GF-D8 (cell line): Measurements from ENCODE around the gene AK8.

Experiments
- DNase-seq: peaks from one replicate; lab custom pipeline; 2025; lab: John Stamatoyannopoulos, UW

The AK8 gene

DNA sequence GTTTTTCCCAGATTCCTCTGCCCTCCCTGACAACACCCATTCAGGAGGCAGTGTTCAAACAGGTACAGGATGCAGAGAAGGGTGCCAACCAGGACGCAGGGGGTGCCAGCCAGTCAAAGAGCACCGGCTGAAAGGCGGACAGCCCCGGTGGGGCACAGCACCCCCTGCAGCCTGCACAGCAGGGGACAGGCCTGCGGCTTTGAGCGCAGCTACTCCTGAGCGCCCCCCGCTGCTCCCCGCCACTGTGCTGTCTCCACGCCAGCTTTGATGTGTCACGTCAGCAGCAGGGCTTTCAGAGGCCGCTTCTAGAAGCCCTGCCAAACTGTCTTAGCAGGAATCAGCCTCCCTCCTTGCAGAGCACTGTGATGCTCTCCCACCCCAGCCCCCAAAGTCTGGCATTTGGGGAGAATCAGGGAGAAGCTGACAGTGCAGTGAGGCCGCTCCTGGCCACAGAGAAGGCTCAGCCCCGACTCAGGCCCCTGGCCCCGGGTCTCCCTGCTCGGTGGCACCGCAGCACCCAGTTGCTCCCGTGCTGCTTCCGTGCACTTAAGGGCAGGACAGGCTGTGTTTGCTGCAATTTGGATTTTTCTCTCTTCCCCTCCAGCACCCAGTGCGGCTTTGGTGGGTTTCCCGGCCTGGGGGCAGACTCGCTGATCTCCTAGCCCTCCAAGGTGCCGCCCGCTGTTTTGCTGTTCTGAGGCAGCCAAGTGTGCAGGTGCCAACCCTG, 20.3 kb downstream of the AK8 start:
- no peak for DNase-seq

DNA sequence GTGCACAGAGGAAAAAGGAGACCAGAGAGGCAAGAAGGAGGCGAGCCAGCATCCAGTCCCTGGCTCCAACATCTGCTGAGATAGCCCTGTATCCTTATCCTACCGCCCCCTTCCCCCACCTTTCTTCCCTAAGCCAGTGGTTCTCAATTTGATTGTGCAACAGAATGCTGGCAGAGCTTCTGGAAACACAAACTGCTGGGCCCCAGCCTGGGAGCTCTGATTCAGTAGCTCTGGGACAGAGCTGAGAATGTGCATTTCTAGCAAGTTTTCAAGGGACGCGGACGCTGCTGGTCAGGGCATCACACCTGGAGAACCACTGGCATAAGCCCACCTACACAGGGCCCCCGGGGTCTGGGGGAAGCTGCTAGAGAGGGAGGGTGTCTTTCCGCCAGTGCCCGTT, 21.1 kb downstream of the AK8 start:
- no peak for DNase-seq

DNA sequence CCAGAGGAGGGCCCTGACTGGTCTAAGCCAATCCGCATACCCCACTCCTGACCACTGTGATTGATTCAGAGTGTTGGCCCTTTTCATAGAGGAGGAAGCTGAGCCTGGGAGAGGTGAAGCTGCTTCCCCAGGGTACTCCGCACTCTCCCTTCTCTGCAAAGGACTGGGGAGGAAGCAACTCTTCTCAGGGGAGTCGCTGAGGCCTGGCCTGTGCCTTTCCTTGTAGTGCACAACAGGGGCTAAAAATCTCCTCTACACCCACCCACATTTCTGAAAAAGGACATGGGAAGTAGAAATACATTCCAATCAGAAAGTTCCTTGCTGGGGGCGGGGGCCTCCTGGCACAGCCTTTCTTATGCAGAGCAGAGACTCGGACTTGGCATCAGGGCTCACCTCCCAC, 22.2 kb downstream of the AK8 start:
- no peak for DNase-seq

DNA sequence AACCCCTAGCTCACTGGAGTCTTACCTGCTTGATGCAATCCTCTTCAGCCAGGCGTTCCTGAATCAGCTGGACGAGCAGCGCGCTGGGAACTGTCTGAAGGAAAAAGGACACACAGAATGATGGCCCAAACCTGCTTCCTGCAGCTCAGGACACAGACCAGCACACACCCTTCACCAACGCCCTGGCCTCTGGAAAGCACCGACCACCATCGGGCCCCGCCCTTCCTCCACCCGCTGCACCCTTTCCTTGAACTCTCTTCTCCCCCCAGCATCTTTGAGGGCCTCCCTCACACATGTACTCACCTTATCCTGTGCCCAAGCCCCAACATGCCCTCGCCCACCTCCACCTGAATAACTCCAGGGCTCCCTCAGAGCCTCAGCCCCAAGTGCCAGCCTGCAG, 23.3 kb downstream of the AK8 start:
- DNase-seq, result no peak

DNA sequence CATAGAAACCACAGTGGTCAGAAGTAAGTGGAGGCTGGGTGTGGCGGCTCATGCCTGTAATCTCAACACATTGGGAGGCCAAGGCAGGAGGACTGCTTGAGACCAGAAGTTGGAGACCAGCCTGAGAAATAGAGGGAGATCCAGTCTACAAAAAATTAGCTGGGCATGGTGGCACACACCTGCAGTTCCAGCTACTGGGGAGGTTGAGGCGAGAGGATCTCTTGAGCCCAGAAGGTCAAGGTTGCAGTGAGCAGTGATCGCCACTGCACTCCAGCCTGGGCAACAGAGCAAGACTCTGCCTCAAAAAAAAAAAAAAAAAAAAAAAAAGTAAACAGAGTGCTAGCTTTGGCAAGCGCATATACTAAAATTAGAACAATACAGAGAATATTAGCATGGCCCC, 24.6 kb downstream of the AK8 start:
- DNase-seq, result no peak

DNA sequence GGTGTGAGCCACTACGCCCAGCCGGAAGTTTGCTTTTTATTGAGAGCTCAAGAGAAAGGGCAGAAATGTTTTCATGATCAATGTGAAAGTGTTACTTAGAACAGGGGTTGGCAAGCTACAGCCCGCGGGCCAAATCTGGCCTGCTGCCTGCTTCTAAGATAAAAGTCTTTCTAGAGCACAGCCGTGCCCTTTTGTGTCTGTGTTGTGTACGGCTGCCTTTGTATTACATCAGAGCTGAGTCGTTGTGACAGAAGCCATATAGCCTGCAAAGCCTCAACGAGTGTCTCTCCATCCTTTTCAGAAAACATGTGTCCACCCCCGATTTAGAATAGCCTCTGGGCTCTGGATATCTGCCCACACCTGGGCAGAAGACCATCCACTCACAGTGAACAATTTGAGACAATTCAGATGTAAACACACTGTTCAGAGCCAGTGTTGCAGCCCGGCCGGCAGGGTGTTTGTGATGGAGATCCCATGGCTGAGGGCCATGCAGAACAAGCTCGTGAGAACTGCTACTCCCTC, 28.8 kb downstream of the AK8 start:
- no peak for DNase-seq

DNA sequence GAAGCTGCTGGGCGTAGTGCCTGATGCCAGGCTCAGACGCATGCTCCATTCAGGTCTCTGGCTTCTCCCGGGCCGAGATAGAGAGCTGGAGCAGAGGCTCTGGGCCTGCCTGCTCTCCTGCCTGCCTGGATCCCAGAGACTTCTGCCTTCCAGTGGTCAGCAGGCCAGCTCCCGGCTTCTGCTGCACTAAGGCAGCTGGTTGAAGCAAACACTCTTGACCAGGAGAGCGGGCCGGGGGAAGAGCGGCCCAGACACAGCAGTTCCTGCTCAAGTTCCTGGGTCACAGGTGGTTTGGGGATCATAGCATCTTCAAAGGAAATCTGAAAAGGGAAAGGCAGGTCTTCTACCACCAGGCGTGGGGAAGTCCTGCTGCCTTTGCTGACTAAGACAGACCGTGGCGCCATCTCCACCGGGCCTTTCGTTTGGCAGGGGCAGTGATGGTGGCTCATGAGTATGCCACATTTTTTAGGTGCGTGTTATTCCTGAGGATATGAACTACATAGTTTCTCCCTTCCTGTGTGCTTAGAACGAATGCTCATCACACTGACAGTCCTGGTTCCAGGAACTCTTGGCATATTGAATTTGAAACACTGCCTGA, 31.1 kb downstream of the AK8 start:
- no peak for DNase-seq

DNA sequence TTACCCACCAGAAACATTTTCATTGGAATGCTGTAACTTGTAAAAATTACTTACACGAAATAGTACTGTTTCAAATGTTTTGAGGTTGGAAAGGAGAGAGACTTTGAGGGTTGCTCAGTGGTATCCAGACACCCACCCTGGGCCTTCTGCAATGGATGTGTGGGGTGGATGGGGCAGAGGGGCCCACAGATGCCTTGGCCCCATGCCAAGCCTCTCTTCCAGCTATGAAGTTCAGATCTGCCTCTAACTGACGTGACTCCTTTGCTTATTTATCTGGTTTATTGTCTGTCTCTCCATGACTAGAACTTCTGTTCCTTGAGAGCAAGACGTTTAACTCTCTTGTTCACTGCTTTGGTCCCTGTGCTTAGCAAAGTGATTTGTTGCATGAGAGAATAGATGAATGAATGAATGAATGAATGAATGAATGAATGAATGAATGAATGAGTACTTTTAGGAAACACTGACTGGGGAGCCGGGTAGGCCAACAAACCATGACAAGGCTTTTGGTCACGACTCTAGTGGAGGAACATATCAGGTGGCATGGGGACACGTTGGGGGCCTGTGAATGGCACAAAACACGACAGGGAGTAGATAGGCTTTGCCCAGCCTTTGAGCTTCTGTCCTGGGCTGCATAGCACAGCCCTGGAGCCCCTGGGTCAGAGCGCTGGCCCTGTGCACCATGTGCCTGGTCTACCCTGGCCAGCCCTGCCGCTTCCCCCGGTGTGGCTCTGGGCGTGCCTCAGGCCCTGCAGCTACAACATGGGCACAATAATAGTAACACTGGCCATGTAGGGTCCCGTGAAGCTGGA, 31.8 kb downstream of the AK8 start:
- no peak for DNase-seq

DNA sequence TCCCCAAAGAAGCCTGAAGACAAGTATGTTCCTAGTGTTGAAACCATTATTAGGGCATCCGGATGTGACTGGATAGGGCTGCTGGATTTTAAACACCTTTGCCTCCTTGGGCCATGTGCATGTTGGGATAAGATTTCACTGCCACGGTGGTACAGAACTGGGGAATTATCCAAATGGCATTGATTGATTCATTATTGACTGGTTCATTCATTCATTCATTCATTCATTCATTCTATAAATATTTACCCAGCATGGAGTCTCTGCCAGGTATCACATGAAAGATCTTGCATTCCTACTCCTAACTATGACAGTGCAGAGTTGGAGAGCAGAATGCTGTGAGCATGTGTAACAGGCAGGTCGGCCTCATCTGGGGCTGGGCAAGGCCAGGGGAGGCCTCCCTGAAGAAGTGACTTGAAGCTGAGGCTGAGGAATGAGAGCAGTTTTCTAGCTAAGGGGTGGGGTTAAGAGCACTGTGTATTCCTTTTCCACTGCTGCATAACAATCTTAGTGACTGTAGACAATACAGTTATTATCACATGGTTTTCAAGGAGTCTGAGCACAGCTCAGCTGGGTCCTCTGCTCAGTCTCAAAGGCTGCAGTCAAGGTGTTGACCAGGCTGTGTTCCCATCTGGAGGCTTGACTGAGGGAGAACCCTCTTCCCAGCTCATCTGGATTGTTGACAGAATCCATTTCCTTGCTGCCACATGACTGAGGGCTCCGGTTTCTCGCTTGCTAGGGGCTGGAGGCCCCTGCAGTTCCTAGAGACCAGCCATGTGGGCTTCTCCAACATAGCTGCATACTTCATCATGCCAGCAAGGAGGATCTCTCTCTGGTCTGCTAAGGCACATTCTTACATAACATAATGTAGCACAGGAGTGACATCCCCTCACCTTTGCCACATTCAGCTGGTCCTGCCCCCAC, 35.7 kb downstream of the AK8 start:
- DNase-seq, result no peak

DNA sequence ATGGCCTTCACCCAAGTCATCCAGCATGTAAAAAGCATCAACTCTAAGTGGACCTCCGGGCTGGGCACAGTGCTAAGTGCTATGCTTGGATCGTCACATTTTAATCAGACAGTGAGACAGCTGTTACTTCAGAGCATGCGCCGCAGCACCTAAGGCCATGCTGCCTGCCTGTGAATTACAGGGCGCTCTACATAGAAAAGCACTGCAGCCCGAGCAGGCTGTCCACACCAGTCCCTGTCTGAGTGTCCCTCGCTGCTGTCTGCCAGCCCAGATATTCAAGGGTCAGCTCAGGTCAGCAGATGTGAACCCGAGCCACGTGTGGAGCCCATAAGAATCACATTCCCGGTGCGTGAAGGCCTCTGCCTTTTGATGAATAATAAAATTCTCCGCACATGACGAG, 37.1 kb downstream of the AK8 start:
- DNase-seq, result no peak

DNA sequence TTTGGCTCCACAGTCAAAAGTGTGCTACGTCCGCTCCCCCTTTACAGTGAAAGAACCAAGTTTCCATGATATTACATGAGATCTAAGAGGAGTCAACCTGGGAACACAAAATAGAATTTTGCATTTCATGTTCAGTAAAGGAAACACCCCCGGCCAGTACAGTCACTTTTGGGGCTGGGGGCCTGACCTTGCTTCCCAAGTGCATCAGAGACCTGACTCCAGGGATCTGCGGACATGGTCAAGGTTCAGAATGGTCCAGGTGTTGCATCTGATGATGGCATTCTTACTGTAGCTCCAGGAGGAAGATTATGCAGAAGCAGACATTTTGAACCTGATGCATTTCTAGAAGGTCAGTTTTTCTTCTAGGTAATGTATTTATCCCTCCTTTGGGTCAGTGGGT, 39.8 kb downstream of the AK8 start:
- no peak for DNase-seq

DNA sequence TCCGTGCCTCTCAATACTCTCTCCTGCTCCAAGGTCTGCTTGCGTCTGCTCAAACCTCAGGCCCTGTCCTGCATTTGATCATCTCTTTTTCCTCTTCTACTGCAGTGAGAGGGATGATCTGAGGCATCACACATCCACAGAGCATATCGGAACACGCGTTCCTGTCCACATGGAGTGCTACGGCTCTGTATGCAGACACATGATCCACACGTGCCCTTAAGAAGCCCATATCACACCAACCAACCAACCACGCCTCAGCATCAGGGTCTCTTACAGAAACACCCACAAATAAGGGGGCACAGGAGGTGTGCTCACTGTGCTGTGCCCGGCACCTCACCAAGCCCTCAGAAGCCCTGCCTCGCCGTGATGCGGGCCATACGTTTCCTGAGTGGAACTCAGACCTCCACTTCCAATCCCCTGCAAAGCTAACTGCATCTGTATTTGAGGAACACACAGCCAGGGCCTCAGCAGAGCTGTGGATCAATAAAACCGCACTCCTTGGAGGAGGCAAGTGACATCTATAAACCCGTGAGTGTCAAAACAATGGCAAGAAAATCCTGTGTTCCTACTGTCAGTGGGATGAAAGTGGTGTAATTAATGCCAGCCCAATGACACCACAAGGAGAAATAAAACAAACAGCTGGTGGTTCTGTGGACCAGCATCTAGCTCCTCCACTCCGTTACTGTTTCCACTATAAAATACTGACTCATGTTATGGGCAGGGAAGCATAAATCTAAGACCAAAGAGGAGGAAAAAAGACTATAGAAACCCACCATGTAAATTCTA, 40.4 kb downstream of the AK8 start:
- no peak for DNase-seq

DNA sequence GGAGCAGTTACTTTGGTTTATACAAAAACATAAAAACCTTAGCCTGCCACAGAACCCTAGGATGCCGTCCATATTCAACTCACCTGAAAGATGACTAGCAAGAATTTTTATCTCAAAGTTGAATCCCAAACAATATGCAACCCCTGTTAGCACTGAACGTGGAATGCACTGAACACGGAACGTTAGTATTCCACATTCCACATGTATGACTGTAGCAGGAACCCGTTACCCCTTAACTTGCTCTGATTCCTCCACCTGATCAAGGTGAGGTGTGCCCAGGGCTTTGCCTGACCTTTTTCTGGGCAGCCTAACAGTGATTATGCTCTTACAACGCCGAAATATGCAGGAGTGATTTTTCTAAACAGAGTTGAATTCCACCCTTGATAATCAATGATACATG, 43.7 kb downstream of the AK8 start:
- no peak for DNase-seq

DNA sequence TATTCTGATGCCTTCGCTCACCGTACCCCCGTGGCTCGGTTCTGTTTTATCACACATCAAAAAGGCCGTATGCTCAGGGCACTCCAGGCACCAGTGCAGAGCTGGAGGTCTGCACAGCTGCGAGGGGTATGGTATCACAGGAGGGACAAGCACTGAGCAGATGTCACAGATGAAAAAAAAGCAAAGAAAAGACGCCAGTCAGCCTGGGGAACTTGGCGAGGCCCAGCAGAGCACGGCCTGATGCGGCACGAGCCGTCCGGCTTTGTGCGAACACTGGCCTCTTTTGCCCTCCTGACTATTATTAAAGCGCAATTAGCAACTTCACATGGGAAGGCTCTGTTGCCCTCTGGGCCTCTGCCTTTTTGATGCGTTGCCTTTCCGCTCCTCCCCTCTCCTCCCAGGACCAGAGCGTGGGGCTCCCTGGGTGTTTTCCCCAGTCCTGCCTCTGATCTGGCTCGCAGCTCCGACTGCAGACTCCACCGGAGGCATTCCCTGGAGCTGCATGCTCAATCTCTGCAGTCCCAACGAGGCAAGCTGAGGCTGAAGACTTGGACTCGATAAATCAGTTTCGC, 44.4 kb downstream of the AK8 start:
- DNase-seq, result no peak

DNA sequence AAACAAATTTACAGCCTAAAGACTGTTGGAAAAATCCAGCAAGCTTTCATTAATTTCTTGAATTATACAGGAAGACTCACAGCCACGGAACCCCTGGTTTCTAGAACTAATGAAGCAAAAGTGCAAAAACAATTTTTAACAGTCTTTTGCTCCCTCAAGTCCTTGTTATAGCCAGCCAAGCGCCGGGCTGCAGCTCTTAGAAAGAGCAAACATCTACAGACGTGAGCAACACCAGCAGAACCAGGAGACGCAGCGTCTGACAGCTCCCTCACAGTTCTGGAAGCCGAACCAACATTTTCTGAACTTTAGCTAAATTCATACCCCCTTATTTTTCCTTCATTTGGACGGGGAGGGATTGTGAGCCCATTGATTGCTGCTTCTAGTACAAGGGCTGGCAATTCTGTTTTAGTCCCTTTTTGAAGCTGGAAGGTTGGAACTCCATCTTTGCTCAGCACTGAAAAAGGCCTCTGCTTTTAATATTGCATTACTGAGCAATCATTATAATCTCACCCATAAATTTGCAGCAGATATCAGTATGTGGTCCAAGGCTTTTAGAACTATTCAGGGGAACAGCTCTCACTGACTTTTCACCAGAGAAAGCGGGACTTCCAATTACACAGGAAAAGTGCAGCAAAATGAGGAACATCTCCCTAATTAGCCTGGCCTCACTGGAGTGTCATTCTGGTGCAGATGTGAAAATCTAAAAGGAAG, 45.8 kb downstream of the AK8 start:
- DNase-seq, result no peak

DNA sequence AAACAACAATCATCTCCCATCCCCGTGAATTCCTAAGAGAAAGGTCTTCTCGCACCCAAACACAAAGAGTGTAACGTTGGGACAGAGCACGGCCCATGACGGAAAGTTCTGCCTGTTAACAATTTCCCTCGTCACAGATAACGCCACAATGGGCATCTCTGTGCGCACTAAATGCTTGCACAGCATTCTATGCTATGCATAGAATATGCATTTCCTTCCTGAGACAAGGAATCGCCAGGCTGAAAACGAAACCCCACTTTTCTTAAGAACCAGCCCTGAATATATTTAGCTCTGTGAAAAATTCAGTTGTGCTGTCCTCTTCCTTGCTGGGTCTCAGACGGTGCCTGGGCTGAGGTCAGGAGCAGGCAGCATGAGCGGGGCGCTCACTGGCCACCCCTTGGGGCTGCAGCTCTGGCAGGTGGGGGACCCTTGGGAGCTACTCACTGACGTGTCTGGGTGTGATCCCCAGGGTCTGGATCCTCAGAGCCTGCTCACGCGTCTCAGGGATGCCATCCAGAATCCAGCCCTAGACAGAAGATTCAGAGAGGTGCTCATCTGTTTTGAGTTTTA, 49.8 kb downstream of the AK8 start:
- DNase-seq, result no peak

DNA sequence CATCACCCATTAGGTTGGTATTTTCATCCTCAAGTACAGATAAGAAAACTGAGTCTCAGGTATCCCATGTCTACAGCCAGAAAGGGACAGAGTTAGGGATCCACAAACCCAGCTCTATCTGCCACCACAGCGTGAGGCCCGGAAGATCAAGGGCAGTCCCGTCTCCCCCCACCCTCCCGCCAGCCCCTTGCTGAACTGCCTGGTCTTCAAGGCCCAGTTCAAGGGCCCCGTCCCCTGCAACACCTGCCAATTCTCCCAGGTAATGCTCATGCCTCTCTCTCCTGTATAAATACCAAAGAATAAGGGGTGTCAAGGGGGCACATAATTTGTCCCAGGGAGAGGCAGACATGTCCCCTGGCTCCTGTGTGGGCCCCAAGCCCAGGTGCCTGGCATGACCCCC, 50.7 kb downstream of the AK8 start:
- no peak for DNase-seq

DNA sequence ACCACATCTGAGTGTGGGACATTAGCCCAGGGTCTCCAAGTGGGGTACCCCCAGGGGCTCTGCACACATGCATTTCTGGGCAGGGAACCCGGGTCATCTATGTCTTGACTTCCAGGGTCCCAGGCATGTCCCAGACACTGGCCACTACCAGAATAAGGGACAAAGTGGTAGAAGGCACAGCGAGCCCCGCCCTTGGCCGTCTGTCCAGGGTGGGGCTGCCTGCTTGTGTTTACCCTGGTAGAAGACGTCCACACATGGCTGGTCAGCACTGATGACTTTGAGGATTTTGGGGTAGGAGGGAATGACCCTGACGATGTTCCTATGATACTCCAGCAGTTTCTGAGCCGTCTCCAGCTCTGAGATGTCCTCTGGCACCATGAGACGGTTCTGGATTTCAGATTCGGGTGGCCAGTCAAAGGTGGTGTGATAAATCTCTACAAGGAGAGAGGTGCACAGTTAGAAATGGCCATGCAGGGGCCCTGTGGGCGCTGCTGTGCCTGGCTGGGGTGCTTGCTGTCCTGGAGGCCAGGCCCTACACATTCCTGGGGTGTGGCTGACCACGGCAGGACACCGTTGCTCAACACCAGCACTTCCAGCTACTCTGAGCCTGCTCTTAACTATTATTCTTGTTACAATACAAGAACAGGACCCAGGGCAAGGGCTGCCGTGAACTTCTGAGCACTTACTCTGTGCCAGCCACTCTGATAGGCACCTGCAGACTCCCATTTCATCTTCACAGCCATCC, 51.3 kb downstream of the AK8 start:
- no peak for DNase-seq

DNA sequence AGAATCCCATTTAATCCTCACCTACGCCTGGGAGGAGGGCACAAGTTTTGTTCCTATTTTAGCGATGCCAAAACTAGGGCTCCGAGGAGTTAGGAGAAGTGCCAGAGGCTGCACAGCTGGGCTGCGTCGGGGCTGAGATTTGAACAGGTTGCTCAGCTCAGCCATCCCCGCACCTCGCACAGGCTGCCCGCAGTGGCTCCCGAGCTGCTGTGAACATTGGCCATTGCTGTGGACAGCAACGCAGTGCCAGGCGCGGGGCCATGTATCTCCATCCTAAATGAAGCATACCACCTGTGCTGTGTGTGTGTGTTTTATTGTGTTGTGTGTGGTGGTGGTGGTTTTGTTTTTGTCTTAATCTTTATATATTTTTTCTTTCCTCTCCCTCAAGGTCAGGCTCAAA, 52.0 kb downstream of the AK8 start:
- DNase-seq, result no peak
